ENCODE results near the gene TOR1A.
"Not testable (repeated sequence)": the region's sequence is repeated elsewhere in the genome, so short reads cannot be mapped to it uniquely, and the experiment has no call there.

Gene TOR1A

DNA sequence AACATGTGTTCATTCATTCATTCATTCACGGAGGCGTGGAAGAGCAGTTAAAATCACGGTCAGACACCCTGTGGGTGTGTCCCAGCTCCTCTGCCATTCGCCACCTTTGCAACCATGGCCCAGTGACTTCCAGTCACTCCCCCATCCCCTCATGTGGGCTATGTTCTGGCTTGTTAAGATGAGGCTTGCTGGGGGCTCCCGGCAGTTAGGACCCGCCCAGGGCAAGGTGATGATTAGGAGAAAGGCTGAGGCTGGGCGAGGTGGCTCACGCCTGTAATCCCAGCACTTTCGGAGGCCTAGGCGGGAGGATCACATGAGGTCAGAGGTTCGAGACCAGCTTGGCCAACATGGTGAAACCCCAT is 46.2 kb downstream of the TOR1A start:
- no peak overlapping the region for H3K27ac ChIP-seq
- TF ChIP-seq ZFX (IDR thresholded peaks at IDR 0.05) (no peak), CTCF (conservative IDR thresholded peaks at IDR 0.05) (no peak)

DNA sequence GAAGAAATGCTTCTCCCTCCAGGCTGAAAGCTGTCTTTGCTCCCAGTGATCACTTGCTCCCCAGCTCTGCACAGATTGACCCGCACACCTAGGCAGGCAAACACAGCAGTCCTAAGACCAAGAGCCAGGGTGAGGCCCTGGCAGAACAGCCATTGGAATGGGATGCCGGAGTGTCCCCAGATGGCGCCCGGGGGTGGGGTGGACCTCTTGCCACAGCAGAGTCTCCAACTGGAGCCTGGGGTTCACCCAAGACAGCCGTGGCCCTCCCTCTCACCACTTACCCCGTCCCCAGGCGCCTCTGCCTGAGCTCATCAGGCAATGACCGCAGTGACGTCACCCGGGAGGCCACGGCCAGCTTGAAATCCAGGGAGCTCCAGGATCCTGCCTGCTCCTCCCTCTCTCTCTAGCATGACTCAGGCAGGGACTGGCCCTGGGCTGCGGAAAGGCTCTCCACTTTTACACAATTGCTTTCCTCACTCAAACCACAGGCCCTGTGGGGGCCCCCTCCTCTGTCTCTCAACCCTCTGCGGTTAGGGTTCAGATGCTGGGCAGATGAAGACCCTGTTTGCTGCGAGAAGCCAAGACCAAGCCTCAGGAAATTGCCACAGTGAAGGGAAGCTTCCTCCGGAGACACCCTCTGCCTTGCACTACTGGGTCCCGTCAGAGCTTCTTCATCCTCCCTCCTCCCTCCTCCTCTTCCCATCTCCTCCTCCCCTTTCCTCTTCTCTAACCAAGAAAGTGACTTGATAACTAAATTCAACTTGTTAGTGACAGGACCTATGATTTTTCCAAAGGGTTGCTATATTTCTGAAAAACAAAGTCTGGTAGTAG is 46.8 kb downstream of the TOR1A start:
- no peak overlapping the region for H3K27ac ChIP-seq

GRCh38 chr9:129776566-129776937 is 47.4 kb downstream of the TOR1A start:
- H3K27ac ChIP-seq = no peak overlapping the region

More for the DNA sequence above, 46.8 kb downstream of the TOR1A start:
- TF ChIP-seq CTCF (conservative IDR thresholded peaks at IDR 0.05) = no peak
- no peak for TF ChIP-seq ZFX (IDR thresholded peaks at IDR 0.05)

GRCh38 chr9:129776096-129776495 is 47.8 kb downstream of the TOR1A start:
- H3K27ac ChIP-seq = not testable (repeated sequence)

More at GRCh38 chr9:129776566-129776937, 47.4 kb downstream of the TOR1A start:
- TF ChIP-seq CTCF (conservative IDR thresholded peaks at IDR 0.05) (no peak), ZFX (IDR thresholded peaks at IDR 0.05) (no peak)

- H3K27ac ChIP-seq = no peak overlapping the region
- TF ChIP-seq CTCF (conservative IDR thresholded peaks at IDR 0.05) = no peak
- TF ChIP-seq ZFX (IDR thresholded peaks at IDR 0.05) = no peak
Observed at GRCh38 chr9:129775448-129775798, 48.5 kb downstream of the TOR1A start.

DNA sequence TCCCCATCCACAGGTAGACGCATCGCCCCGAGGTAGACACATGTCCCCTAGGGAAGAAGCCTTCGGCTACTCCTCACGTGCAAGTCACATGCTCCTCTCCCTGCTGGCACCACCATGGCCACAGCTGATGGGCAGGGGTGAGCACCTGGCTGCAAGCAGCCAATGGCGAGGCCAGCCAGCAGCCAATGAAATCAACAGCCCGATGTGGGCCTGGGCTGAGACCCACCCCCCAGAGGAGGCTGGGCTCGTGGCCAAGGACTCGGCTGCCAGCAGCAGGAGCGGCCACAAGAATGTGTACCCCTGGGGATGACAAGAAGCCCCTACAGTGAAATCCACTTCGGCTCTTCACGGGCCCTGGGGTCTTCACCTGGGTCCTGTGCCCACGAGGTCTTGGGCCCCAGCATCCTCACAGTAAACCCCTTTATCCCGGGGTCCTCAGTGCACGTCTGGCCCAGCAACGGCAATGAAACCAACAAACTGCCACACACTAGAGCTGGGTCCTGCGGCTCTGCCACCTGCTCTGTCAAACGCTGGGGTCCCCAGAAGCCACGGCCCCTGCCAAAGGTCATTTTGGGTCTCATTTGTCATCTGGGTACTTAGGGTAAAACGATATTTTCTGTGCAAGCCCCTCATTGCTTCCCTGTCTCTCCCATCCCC is 49.0 kb downstream of the TOR1A start:
- TF ChIP-seq CTCF (conservative IDR thresholded peaks at IDR 0.05) (no peak), ZFX (IDR thresholded peaks at IDR 0.05) (no peak)

GRCh38 chr9:129773262-129774048 is 50.5 kb downstream of the TOR1A start:
- H3K27ac ChIP-seq = no peak overlapping the region
- TF ChIP-seq CTCF (conservative IDR thresholded peaks at IDR 0.05) = no peak

More for the DNA sequence above, 49.0 kb downstream of the TOR1A start:
- no peak overlapping the region for H3K27ac ChIP-seq

Data from C4-2B (cell line).